NCI-H2029 treated with DMSO at 0.1 percent for 48 hours (cell line): Measurements from ENCODE around the gene TRIM66.

Experiments
- DNase-seq: peaks from one replicate; lab custom pipeline; 2025; lab: John Stamatoyannopoulos, UW

The TRIM66 gene

GRCh38 chr11:8682303-8683114 lies at the start of gene TRIM66, which contains the start of gene RPL27A:
TRIM66 (minus strand) TSS chr11:8682665; CDS start chr11:8672274, 10,391 bp downstream.
RPL27A (plus strand) TSS chr11:8682792; CDS start chr11:8682814, 22 bp downstream.
- peak; percentile 80 for DNase-seq

- no peak for DNase-seq
These were observed 49.3 kb upstream of the TRIM66 start for GRCh38 chr11:8731647-8732323.

GRCh38 chr11:8730697-8731020 lies 48.2 kb upstream of the TRIM66 start:
- DNase-seq, result no peak

- no peak for DNase-seq
These were observed 47.6 kb upstream of the TRIM66 start for GRCh38 chr11:8729837-8730696.

DNA sequence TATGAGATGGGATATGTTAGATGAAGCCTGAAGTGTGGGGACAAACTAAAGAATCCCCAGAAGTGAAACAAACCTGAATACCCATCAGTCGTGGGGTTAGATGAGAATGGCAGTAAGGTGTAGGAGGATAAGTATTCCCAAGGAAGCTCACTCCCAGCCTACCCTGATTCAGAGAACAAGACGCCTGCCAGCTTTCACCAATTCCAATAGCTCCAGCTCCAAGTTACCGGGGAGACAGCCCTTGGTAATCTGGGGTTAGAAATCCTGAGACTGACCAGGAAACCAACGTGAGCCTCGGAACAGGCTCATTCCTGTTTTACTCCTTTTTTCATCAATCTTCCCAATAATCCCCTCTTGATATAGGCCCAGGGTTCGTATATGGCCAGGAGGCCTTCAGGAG lies 46.6 kb upstream of the TRIM66 start:
- DNase-seq, result no peak

DNA sequence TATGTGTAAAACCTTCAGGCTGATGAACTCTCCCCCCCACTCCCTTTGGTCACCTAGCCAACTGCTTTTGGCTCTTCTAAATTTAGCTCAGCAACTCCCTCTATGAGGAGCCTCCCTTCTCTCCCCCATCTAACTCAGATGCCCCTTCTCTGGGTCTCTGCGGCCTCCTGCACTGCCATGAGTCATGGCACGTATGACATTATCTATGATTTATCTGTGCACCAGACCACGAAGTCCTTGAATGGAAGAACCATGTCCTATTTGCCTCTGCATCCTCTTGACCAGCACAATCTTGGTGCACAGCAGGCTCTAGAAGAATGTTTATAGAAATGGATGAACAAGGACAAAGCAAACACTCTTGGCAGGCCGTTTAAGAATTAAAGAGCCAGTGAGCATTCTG lies 46.1 kb upstream of the TRIM66 start:
- no peak for DNase-seq

- no peak for DNase-seq
These were observed 43.9 kb upstream of the TRIM66 start for GRCh38 chr11:8726395-8726794.

DNA sequence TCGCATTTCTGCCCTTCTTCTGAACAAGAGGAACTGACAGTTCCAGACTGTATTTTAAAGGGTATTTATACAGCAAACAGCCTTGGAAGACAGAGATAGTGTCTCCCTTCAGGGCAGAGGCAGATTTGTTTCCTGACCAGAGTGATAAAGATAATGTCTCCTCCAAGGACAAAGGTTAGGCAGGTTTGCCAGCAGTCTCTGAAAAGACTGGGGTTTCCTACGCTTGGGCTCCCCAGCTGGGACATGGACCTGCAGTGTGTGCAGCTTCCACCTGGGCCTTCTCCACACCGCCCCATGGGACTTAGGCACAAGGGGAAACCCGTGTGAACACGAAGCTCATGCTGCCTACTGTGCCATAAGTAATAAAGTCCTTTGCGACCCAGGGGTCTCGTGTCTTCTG lies 42.2 kb upstream of the TRIM66 start:
- no peak for DNase-seq

GRCh38 chr11:8723711-8724110 lies 41.2 kb upstream of the TRIM66 start:
- DNase-seq, result no peak

GRCh38 chr11:8722809-8723208 lies 40.3 kb upstream of the TRIM66 start:
- no peak for DNase-seq

DNA sequence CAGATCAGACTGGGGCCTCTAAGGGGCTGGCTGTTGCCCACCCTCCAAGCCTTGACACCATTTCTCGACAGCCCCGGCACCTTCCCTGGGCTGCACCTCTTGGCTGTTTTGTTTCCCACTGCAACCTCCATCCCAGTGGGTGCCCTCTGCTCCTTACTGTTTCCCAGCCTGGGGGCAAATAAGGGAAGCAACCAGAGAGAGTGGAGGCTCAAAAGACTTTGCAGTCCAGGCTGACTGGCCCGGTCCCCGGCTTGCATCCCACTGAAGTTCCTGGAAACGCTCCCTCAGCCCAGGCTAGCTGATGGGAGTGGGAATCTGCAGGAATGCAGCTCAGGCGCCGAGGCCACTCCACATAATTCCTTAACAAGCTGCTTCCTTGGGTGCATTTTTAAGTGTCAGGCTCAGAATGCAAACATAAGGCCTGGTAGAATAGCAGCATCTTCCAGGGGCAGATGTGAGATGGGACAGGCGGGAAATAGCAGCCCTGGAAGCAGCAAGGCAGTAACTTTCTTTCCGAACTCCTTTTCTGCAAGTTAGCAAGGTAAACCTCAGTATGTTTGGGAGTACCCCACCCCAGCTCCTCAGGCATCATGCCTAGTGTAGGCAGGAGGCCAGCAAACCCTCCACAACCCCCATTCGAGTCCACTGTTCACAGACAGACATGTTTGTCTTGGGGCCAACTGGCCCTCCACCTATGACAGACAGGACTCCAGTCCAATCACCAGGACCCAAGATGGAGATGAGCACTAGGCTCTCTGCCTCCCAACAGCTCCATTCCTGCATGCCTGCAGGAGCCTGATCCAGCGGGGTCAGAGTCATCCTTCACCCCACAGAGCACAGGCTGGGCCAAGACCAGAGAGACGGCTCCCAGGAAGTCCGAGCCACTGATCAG lies 39.4 kb upstream of the TRIM66 start:
- DNase-seq, result no peak

DNA sequence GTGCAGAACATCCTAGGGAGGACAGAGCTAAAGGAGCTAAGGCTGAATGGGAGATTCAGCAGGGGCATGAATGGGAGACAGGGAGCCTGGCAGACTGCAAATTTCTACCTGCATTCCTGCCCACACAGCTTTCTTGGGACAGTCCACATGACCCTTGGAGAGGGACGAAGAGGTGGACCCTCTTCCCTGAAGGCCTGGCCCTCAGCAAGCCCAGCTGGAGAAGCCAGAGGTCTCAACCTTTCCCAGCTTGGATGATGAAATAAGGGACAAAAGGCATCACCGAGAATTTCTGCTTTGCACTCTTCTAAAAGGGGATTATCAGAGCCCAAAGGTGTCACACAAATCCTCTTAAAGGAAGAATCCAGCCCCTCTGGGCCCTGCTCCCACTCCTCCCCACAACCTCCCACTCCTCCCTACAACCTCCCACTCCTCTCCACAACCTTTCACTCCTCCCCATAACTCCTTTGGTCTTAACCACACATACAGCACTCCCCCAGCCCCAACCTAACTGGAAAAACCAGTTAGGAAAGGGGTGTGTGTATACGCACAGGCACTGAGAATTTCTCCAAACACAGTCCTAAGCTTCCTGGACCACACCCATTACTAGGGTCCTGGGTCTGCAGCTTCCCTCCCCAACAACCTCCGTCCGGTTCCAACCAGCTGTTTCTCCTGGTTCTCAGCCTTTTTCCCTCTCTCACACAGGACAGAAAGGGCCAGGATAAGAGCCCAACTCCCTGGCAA lies 38.6 kb upstream of the TRIM66 start:
- DNase-seq, result no peak

- DNase-seq, result no peak
These were observed 37.9 kb upstream of the TRIM66 start for GRCh38 chr11:8720352-8720751.

DNA sequence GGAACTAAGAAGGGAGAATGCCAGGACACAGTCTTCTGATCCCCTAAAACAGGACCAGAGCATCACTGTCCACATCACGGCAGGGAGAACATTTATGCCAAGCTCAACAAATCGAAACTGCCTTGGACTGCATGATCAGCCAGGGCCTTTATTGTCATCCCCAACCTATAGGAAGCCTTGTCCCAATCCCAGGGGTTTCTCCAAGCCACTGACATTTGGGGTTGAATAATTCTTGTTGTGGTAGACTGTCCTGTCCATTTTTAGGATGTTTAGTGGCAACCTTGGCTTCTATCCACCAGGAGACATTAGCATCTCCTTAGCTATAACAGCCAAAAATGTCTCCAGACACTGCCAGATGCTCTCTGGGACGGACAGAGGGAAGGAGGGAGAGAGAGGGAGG lies 37.3 kb upstream of the TRIM66 start:
- no peak for DNase-seq

DNA sequence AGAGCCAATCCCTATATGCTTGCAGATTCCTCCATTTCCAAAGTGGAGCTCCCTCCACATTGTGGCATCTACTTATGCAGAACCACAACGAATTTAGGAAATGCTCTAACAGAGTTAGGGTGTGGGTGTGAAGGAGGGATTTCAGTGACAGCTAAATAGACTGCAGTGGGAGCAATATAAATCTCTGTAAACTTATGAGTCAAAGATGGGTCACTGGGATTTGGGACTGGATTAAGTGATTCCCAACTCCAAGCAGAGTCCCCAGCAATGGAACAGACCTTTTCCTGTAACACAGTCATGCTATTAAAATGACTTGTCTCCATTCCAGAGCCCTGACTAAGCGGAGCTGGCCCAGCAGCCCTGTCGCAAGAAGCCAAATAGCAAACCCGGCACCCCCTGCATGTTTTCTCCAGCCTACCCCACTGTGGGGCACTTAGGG lies 36.8 kb upstream of the TRIM66 start:
- no peak for DNase-seq

DNA sequence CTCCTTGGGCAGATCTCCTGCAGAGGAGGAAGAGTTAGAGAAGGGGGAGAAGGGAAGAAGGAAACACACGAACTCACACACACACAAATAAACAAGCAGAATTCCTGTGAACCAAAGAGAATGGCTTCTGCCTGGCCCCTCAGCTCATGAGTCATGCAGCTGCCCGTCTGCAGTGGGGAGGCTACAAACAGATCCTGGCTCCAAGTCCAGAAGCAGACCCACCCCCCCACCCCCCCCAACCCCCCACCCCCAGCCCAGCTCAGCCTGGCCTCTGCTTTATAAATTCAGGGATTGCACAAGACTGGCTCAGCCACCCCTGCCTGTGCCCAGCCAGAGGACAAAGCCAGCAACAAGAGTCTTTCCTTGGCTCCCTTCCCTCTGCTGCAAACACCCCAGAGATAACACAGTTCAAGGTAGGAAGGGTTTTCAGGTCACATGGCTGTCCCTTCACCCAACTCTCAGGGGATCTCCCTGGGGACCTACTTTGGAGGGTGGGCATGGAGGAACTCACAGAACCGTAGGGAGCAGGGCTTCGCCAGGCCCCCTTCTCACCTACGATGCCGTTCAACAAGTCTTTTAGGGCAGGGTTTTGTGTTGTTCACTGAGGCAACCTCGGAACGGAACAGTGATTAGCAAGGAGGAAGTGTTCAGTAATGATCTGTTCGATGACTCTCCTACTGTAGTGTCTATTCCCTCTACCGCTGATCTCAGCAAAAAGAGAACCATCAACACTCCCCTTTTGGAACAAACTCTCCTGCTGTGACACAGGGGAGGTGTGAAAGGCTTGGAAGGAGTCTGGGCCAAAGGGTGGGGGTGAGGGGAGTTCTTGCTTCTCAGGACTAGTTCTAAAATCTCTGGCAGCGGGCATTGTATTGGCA lies 35.6 kb upstream of the TRIM66 start:
- peak; percentile 43 for DNase-seq

- DNase-seq, result no peak
These were observed 35.0 kb upstream of the TRIM66 start for GRCh38 chr11:8717544-8717875.

- DNase-seq, result no peak
These were observed 33.0 kb upstream of the TRIM66 start for GRCh38 chr11:8715501-8715900.

- DNase-seq, result no peak
These were observed 32.3 kb upstream of the TRIM66 start for GRCh38 chr11:8714622-8715225.
